Measurements from ENCODE around the gene WAPL.

GRCh38 chr10:86415116-86415515 lies 106.5 kb downstream of the WAPL start:
- TF ChIP-seq MYC (IDR thresholded peaks at IDR 0.05; ENCODE audit: low read depth, low read length) (no peak), MYC (CRISPR knock-in tag; IDR thresholded peaks at IDR 0.05; ENCODE audit: borderline replicate concordance, low read depth) (no peak), POLR2A (conservative IDR thresholded peaks at IDR 0.05) (no peak), THRB (CRISPR knock-in tag; conservative IDR thresholded peaks at IDR 0.05) (no peak), ZNF507 (tag; conservative IDR thresholded peaks at IDR 0.05) (no peak), REST (IDR thresholded peaks at IDR 0.05; ENCODE audit: borderline replicate concordance) (no peak), REST (CRISPR knock-in tag; IDR thresholded peaks at IDR 0.05; ENCODE audit: low read depth) (no peak), ZNF512 (tag; IDR thresholded peaks at IDR 0.05) (no peak), ZBTB11 (CRISPR knock-in tag; IDR thresholded peaks at IDR 0.05) (no peak)

Data from K562 (cell line).